H7 (cell line): ENCODE data around the gene LAX1. TPM values are rescaled to one million over a fixed set of nuclear protein-coding genes. Genes with fewer than 3 reads are reported as not detected.
"Not testable (repeated sequence)": the region's sequence is repeated elsewhere in the genome, so short reads cannot be mapped to it uniquely, and the experiment has no call there.

Source experiments
- DNase-seq: peaks from one replicate; pipeline ENCODE4 v3.0.0; 2012
- H3K27me3 ChIP-seq: 2 replicates; pipeline ENCODE4 v1.6.0; 2011; ENCODE audit warnings: mild to moderate bottlenecking, low read length; ENCODE audit not compliant: control insufficient read depth, insufficient read depth
- H3K36me3 ChIP-seq: replicated peaks from 2 replicates; pipeline ENCODE4 v1.5.1; 2011; ENCODE audit warnings: low read length; ENCODE audit not compliant: control insufficient read depth, insufficient read depth
- H3K4me3 ChIP-seq: 2 replicates; pipeline ENCODE4 v1.5.1; 2011; ENCODE audit warnings: low read depth, mild to moderate bottlenecking, control low read depth, low read length, moderate library complexity; ENCODE audit not compliant: insufficient read depth
- total RNA-seq: library from RNA; depleted of rRNA; stranded (reverse); fragments of >200 nt; shearing (Covaris generic); gene quantifications from 2 replicates; pipeline ENCODE4 v1.2.3, GENCODE V29; 2014; rRNA removed

LAX1 gene
- not detected in 2 replicates for total RNA-seq

GRCh38 chr1:203765029-203765837 lies at the start of gene LAX1:
TSS of gene LAX1 (plus strand) at chr1:203765183. CDS start at chr1:203765566, 383 bp downstream.
- no peak for DNase-seq
- no peak within 1 kb of the TSS for H3K4me3 ChIP-seq
- no peaks in the 10 kb centered on the region for H3K36me3 ChIP-seq
- H3K27me3 ChIP-seq: no peaks in the 10 kb centered on the region

GRCh38 chr1:203717120-203717519 lies 47.9 kb upstream of the LAX1 start:
- H3K27me3 ChIP-seq: no peaks in the 10 kb centered on the region
- DNase-seq: no peak
- H3K4me3 ChIP-seq: no peak overlapping the region
- H3K36me3 ChIP-seq: peaks cover 4% of the 10 kb centered on the region

GRCh38 chr1:203720242-203720641 lies 44.7 kb upstream of the LAX1 start:
- no peak for DNase-seq
- no peaks in the 10 kb centered on the region for H3K27me3 ChIP-seq
- H3K36me3 ChIP-seq: peaks cover 2% of the 10 kb centered on the region

GRCh38 chr1:203722909-203723308 lies 42.1 kb upstream of the LAX1 start:
- Histone ChIP-seq H3K36me3 (peaks cover 4% of the 10 kb centered on the region), H3K27me3 (no peaks in the 10 kb centered on the region), H3K4me3 (no peak overlapping the region)
- no peak for DNase-seq

More at GRCh38 chr1:203720242-203720641, 44.7 kb upstream of the LAX1 start:
- H3K4me3 ChIP-seq: no peak overlapping the region

GRCh38 chr1:203726417-203726867 lies 38.5 kb upstream of the LAX1 start:
- peaks cover 4% of the 10 kb centered on the region for H3K36me3 ChIP-seq
- no peaks in the 10 kb centered on the region for H3K27me3 ChIP-seq
- no peak for DNase-seq
- no peak overlapping the region for H3K4me3 ChIP-seq

- H3K27me3 ChIP-seq: no peaks in the 10 kb centered on the region
- no peaks in the 10 kb centered on the region for H3K36me3 ChIP-seq
- no peak overlapping the region for H3K4me3 ChIP-seq
- peak; percentile 36 for DNase-seq
Observed at GRCh38 chr1:203733009-203733863, 31.7 kb upstream of the LAX1 start.

GRCh38 chr1:203742436-203742835 lies 22.5 kb upstream of the LAX1 start:
- no peak for DNase-seq
- no peaks in the 10 kb centered on the region for H3K27me3 ChIP-seq
- no peaks in the 10 kb centered on the region for H3K36me3 ChIP-seq
- no peak overlapping the region for H3K4me3 ChIP-seq

- no peaks in the 10 kb centered on the region for H3K36me3 ChIP-seq
- no peaks in the 10 kb centered on the region for H3K27me3 ChIP-seq
- no peak overlapping the region for H3K4me3 ChIP-seq
- DNase-seq: peak; percentile 38
Observed at GRCh38 chr1:203743091-203743571, 21.9 kb upstream of the LAX1 start.

- no peaks in the 10 kb centered on the region for H3K27me3 ChIP-seq
- no peak overlapping the region for H3K4me3 ChIP-seq
- DNase-seq: peak; percentile 45
- H3K36me3 ChIP-seq: no peaks in the 10 kb centered on the region
Observed at GRCh38 chr1:203744075-203744972, 20.7 kb upstream of the LAX1 start.

- H3K4me3 ChIP-seq: no peak overlapping the region
- no peak for DNase-seq
- no peaks in the 10 kb centered on the region for H3K27me3 ChIP-seq
- H3K36me3 ChIP-seq: no peaks in the 10 kb centered on the region
Observed at GRCh38 chr1:203746281-203746680, 18.7 kb upstream of the LAX1 start.

- DNase-seq: no peak
- H3K4me3 ChIP-seq: no peak overlapping the region
- no peaks in the 10 kb centered on the region for H3K27me3 ChIP-seq
- no peaks in the 10 kb centered on the region for H3K36me3 ChIP-seq
Observed at GRCh38 chr1:203751051-203751450, 13.9 kb upstream of the LAX1 start.

- H3K36me3 ChIP-seq, H3K27me3 ChIP-seq, DNase-seq, H3K4me3 ChIP-seq: not testable (repeated sequence)
Observed at GRCh38 chr1:203751618-203752361, 13.2 kb upstream of the LAX1 start.

GRCh38 chr1:203754455-203754864 lies 10.5 kb upstream of the LAX1 start:
- Histone ChIP-seq H3K36me3 (no peaks in the 10 kb centered on the region), H3K27me3 (no peaks in the 10 kb centered on the region), H3K4me3 (no peak overlapping the region)
- no peak for DNase-seq
